GM12878 (cell line): Measurements from ENCODE around the gene LEMD2. TPM values are rescaled to one million over a fixed set of nuclear protein-coding genes. Genes with fewer than 3 reads are reported as not detected.

ENCODE experiments used
- ATAC-seq: fragments of 200-7000 bp; cut with Tn5 transposase; 3 replicates; pipeline ENCODE4 v1.9.1; 2020; ENCODE audit warnings: mild to moderate bottlenecking, moderate library complexity
- BruUV-seq: library from RNA; stranded (reverse); fragments of 400-500 nt; replicated peaks from 2 replicates; lab custom pipeline; 2021; lab: Mats Ljungman, UMichigan
- CTCF ChIA-PET: fragments of 300-600 bp; sonication (Branson Sonifier 250); formaldehyde crosslinking; extraction: SDS; loops from one replicate; lab custom pipeline; 2021; ENCODE audit warnings: inconsistent platforms; lab: Yijun Ruan, JAX
- POLR2A ChIA-PET: fragments of 350-600 bp; formaldehyde crosslinking; extraction: SDS; loops from one replicate; lab custom pipeline; 2021; ENCODE audit warnings: inconsistent platforms; lab: Charles Lee
- RAD21 ChIA-PET: fragments of 300-600 bp; sonication (Branson Sonifier 250); formaldehyde crosslinking; loops from one replicate; lab custom pipeline; 2023; ENCODE audit warnings: antibody characterized with exemption; ENCODE audit not compliant: unreplicated experiment; lab: Charles Lee
- SMC1A ChIA-PET: fragments of 300-600 bp; sonication (Branson Sonifier 250); formaldehyde crosslinking; loops from one replicate; lab custom pipeline; 2023; ENCODE audit not compliant: unreplicated experiment, uncharacterized antibody; lab: Charles Lee
- DNase-seq: peaks from one replicate; pipeline ENCODE4 v3.0.0-alpha.2; 2011; ENCODE audit warnings: low read depth, low spot score
- FAIRE-seq: peaks from 3 replicates; lab custom pipeline; 2011; peaks lifted over from hg19 to GRCh38; lab: Jason Lieb, UNC
- H2AFZ ChIP-seq: 2 replicates; pipeline ENCODE4 v1.6.0; 2011; ENCODE audit warnings: low read depth, low read length, control low read depth; ENCODE audit not compliant: control insufficient read depth
- H3K27ac ChIP-seq: 2 replicates; pipeline ENCODE4 v1.5.1; 2011; ENCODE audit warnings: control low read depth; ENCODE audit not compliant: control insufficient read depth, insufficient read depth
- H3K27me3 ChIP-seq, 2 experiments: replicated peaks in 1 of 2; 2 replicates each; pipeline versions ENCODE4 v1.6.0 to v1.6.1; 2011; ENCODE audit warnings: low read length in 1 of 2; ENCODE audit not compliant: control insufficient read depth in 2 of 2, insufficient read depth in 2 of 2
- H3K36me3 ChIP-seq, 2 experiments: 2 replicates each; pipeline ENCODE4 v1.5.1; 2011; ENCODE audit warnings: low read length in 1 of 2; ENCODE audit not compliant: control insufficient read depth in 2 of 2, insufficient read depth in 2 of 2
- H3K4me1 ChIP-seq: 2 replicates; pipeline ENCODE4 v1.6.1; 2011; ENCODE audit warnings: mild to moderate bottlenecking, low read length, moderate library complexity, mixed read lengths; ENCODE audit not compliant: control insufficient read depth, insufficient read depth
- H3K4me2 ChIP-seq: 2 replicates; pipeline ENCODE4 v1.6.0; 2011; ENCODE audit warnings: control low read depth; ENCODE audit not compliant: control insufficient read depth, insufficient read depth
- H3K4me3 ChIP-seq: fragments of 200-600 bp; sonication (generic); 2 replicates; pipeline ENCODE4 v1.5.1; 2016
- H3K79me2 ChIP-seq: 2 replicates; pipeline ENCODE4 v1.6.0; 2011; ENCODE audit warnings: low read length; ENCODE audit not compliant: control insufficient read depth, insufficient read depth
- H3K9ac ChIP-seq: 2 replicates; pipeline ENCODE4 v1.8.0; 2011; ENCODE audit warnings: low read length, control low read depth, mixed read lengths; ENCODE audit not compliant: control insufficient read depth, insufficient read depth
- H3K9me3 ChIP-seq: replicated peaks from 3 replicates; pipeline ENCODE4 v1.5.1; 2011; ENCODE audit warnings: mild to moderate bottlenecking, low read length; ENCODE audit not compliant: control insufficient read depth, insufficient read depth
- H4K20me1 ChIP-seq: 2 replicates; pipeline ENCODE4 v1.6.0; 2011; ENCODE audit not compliant: control insufficient read depth, insufficient read depth
- EP300 ChIP-seq, 2 experiments: fragments of 150-350 bp in 1 of 2; IDR thresholded peaks; 2 replicates each; pipeline ENCODE4 v1.6.1; 2011 to 2012; ENCODE audit warnings: low read depth in 2 of 2, low read length in 2 of 2, borderline replicate concordance in 1 of 2, improper control_type of control experiment in 1 of 2, inconsistent platforms in 1 of 2; ENCODE audit not compliant: control insufficient read depth in 1 of 2
- MLLT1 ChIP-seq: fragments of 450-650 bp; IDR thresholded peaks from 2 replicates; pipeline ENCODE4 v1.6.1; 2016; ENCODE audit warnings: mild to moderate bottlenecking
- NFYB ChIP-seq: IDR thresholded peaks from 2 replicates; pipeline ENCODE4 v1.6.1; 2011; ENCODE audit warnings: low read depth, mild to moderate bottlenecking, low read length, improper control_type of control experiment, moderate library complexity; ENCODE audit not compliant: insufficient read depth
- NKRF ChIP-seq: fragments of 450-650 bp; conservative IDR thresholded peaks from 2 replicates; pipeline ENCODE4 v1.6.1; 2017; ENCODE audit warnings: mild to moderate bottlenecking, moderate library complexity
- PAX5 ChIP-seq: IDR thresholded peaks from 2 replicates; pipeline ENCODE4 v1.6.1; 2011; ENCODE audit warnings: low read depth, low read length, borderline replicate concordance
- RCOR1 ChIP-seq: conservative IDR thresholded peaks from 2 replicates; pipeline ENCODE4 v1.6.1; 2012; ENCODE audit warnings: low read depth, low read length, improper control_type of control experiment
- RELB ChIP-seq: fragments of 450-650 bp; IDR thresholded peaks from 2 replicates; pipeline ENCODE4 v1.6.1; 2017; ENCODE audit warnings: low read depth, mild to moderate bottlenecking, moderate library complexity
- SMAD1 ChIP-seq: fragments of 450-650 bp; IDR thresholded peaks from 2 replicates; pipeline ENCODE4 v1.6.1; 2018; ENCODE audit warnings: mild to moderate bottlenecking, low read depth; ENCODE audit not compliant: partially characterized antibody
- TCF12 ChIP-seq: IDR thresholded peaks from 2 replicates; pipeline ENCODE4 v1.6.1; 2011; ENCODE audit warnings: low read depth, mild to moderate bottlenecking, low read length
- ZBED1 ChIP-seq: IDR thresholded peaks from 2 replicates; pipeline ENCODE4 v1.6.1; 2016; ENCODE audit warnings: borderline replicate concordance
- ZZZ3 ChIP-seq: IDR thresholded peaks from 2 replicates; pipeline ENCODE4 v1.6.1; 2011; ENCODE audit warnings: low read depth; ENCODE audit not compliant: control insufficient read depth, insufficient read length
- WGBS: methylation state at CpG from one replicate; pipeline ENCODE4 v1.1.6; 2016; ENCODE audit warnings: low lambda C conversion rate; ENCODE audit not compliant: insufficient replicate concordance, insufficient coverage; ENCODE audit errors: missing lambda C conversion rate; 5-methylcytosine and 5-hydroxymethylcytosine counted together
- in situ Hi-C: fragments of 300-500 bp; cut with MboI; formaldehyde crosslinking; loops from 9 replicates; pipeline ENCODE4 v1.14.3; 2018; ENCODE audit warnings: mixed read lengths
- intact Hi-C: fragments of 100-400 bp; cut with micrococcal nuclease; formaldehyde crosslinking; loops from one replicate; pipeline ENCODE4 v1.14.2; 2022; ENCODE audit not compliant: unreplicated experiment
- polyA plus RNA-seq, 11 experiments: library from polyadenylated mRNA; depleted of rRNA in 4 of 11; unstranded in 6 of 11; stranded (reverse) in 5 of 11; fragments of >200 nt; fragmentation: Nextera tagmentation in 4 of 11; fragmentation: Illumina TruSeq in 1 of 11; extraction: Ambion mirVana in 4 of 11; extraction: Trizol in 1 of 11; gene quantifications; 1 replicate in 1 of 11; 2 replicates in 10 of 11; pipeline versions ENCODE4 v1.2.1 to v1.2.3, GENCODE V29; 2011 to 2016; ENCODE audit warnings: inconsistent platforms in 2 of 11, missing spikeins in 2 of 11, low read depth in 1 of 11
- total RNA-seq, 4 experiments: library from RNA; depleted of rRNA in 3 of 4; stranded (reverse); fragments of >200 nt in 3 of 4; fragmentation: Illumina TruSeq in 1 of 4; extraction: Trizol in 1 of 4; gene quantifications; 2 replicates each; pipeline versions ENCODE4 v1.2.1 to v1.2.3, GENCODE V29; 2013 to 2021

Gene LEMD2
- total and polyA plus RNA-seq, 10 of the 15 experiments (the other 5 are each of a cell fraction or from before 2014, with no cell fraction given), result 0.45 to 47.1 (median 22.8) TPM

- no peak for TF ChIP-seq MLLT1
- TF ChIP-seq EP300 (IDR thresholded peaks at IDR 0.05; ENCODE audit: borderline replicate concordance in 1 of 2, control insufficient read depth in 1 of 2, low read depth in 2 of 2, low read length in 2 of 2), result no peak
- no peak for TF ChIP-seq NFYB
- TF ChIP-seq ZBED1, result no peak
Measured at GRCh38 chr6:33756211-33756954, 32.5 kb downstream of the LEMD2 start (continued).

- H3K9ac ChIP-seq, result no peak overlapping the region
- ChIA-PET POLR2A (no interaction called here), SMC1A (interaction anchor here (1.0 kb wide), 1 partner anchor 244 kb away, joined by 3 read pairs; no protein-coding TSS in a partner anchor), CTCF (interaction anchor here (1.8 to 7.1 kb wide), 2 partner anchors 12 to 14 kb away, joined by 8 to 40 read pairs; no protein-coding TSS in a partner anchor), RAD21 (no interaction called here)
- no peak overlapping the region for H2AFZ ChIP-seq
- no peak overlapping the region for H3K4me3 ChIP-seq
- H3K36me3 ChIP-seq, result no peaks in the 10 kb centered on the region
- H3K79me2 ChIP-seq, result no peaks in the 10 kb centered on the region
- WGBS, result 11% methylated on average over 12 of the region's 13 CpGs
- ATAC-seq, result no peak
- DNase-seq, result no peak
- no peak for FAIRE-seq
- H3K4me1 ChIP-seq, result peaks cover 11% of the 10 kb centered on the region
- H3K27me3 ChIP-seq, result no peaks in the 10 kb centered on the region; a peak in 1 of 4 replicates
- no peak overlapping the region for H3K27ac ChIP-seq
- BruUV-seq, result no TSS peak
- H4K20me1 ChIP-seq, result no peaks in the 10 kb centered on the region
- intact Hi-C loops, result no loop called here
- no peak overlapping the region for H3K4me2 ChIP-seq
- no peaks in the 10 kb centered on the region for H3K9me3 ChIP-seq
- in situ Hi-C loops, result no loop called here
- TF ChIP-seq RELB (no peak), RCOR1 (no peak), NKRF (no peak), SMAD1 (no peak), PAX5 (peak; percentile 68; the same call in 1 of the 2 replicates), ZZZ3 (no peak), TCF12 (no peak)
Measured at GRCh38 chr6:33755070-33755869, 33.7 kb downstream of the LEMD2 start.
